Measurements from ENCODE around the gene CNN2.

CNN2 gene

DNA sequence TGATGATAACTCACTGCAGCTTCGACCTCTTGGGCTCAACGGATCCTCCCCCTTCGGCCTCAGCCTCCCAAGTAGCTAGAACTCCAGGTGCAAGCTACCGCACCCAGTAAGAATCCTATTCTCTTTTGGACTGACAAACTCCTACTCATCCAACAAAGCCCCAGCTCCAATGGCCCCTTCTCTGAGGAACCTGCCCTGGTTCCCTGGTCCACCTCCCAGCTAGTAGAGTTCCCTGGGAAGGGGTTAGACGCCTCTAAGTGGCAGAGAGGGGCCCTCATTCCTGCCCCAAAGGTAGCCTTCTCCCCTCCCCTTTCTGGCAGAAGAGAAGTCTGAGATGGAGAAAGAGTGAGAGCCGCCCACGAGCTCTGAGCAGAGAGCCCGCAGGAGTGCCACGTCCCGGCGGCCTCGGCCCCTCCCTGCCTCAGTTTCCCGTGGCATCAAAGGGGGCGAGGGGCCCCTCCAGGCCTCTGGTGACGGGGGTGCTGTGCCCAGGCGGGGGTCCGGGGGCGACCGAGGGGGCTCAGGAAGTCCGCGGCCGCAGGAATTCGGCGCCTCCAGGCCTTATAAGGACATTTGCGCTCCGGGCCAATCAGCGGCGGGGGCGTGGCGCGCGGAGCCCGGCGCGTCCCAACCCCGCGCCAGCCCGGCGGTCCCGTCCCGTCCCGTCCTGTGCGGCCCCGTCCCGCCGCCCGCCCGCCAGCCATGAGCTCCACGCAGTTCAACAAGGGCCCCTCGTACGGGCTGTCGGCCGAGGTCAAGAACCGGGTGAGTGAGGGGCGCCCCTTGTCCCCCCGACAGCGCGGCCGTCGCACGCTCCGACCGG is at the start of gene CNN2:
CNN2 (plus strand) TSS at position 649 of the 823 bp plus-strand sequence; CDS start at position 703, 54 bp downstream.
- H3K27me3 ChIP-seq (ENCODE audit: control insufficient read depth, insufficient read depth, low read length), result no peaks in the 10 kb centered on the region
- H3K4me1 ChIP-seq (ENCODE audit: control insufficient read depth, insufficient read depth, low read length), result peaks cover 3% of the 10 kb centered on the region
- H3K9ac ChIP-seq (ENCODE audit: low read length), result peak within 1 kb of the TSS; percentile 73
- H3K36me3 ChIP-seq (ENCODE audit: control insufficient read depth, insufficient read depth, low read length), result no peaks in the 10 kb centered on the region
- H3K27ac ChIP-seq (ENCODE audit: low read depth, low read length), result peak within 1 kb of the TSS; percentile 99
- peak within 1 kb of the TSS; percentile 90 for H3K4me3 ChIP-seq (ENCODE audit: low read length)

DNA sequence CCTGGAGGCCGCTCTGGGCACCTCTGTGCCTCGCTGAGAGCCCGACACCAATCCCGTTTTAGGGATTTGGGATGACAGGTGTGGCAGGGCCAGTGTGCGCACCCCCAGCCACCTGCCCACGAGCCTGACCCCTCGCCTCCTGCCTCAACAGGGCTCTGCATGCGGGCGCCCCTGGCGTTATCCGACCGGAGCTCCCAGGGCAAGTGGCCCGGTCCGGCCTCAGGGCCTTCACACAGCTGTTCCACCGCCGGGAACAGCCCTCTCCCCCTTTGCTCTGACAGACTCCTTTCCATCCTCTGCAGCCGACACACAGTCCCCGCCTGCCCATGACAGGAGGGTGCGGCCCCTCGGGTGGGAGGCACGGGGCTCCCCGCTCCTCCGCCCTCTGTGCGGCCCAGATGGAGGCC is 49.3 kb upstream of the CNN2 start:
- Histone ChIP-seq H3K27me3 (ENCODE audit: control insufficient read depth, insufficient read depth, low read length) (no peaks in the 10 kb centered on the region), H3K9ac (ENCODE audit: low read length) (no peak overlapping the region), H3K27ac (ENCODE audit: low read depth, low read length) (no peak overlapping the region), H3K4me3 (ENCODE audit: low read length) (no peak overlapping the region), H3K36me3 (ENCODE audit: control insufficient read depth, insufficient read depth, low read length) (no peaks in the 10 kb centered on the region), H3K4me1 (ENCODE audit: control insufficient read depth, insufficient read depth, low read length) (no peaks in the 10 kb centered on the region)

- H3K36me3 ChIP-seq (ENCODE audit: control insufficient read depth, insufficient read depth, low read length), result no peaks in the 10 kb centered on the region
- no peak overlapping the region for H3K4me3 ChIP-seq (ENCODE audit: low read length)
- no peak overlapping the region for H3K9ac ChIP-seq (ENCODE audit: low read length)
- no peaks in the 10 kb centered on the region for H3K27me3 ChIP-seq (ENCODE audit: control insufficient read depth, insufficient read depth, low read length)
- no peaks in the 10 kb centered on the region for H3K4me1 ChIP-seq (ENCODE audit: control insufficient read depth, insufficient read depth, low read length)
- H3K27ac ChIP-seq (ENCODE audit: low read depth, low read length), result no peak overlapping the region
These were observed 47.1 kb upstream of the CNN2 start for GRCh38 chr19:979318-979741.

DNA sequence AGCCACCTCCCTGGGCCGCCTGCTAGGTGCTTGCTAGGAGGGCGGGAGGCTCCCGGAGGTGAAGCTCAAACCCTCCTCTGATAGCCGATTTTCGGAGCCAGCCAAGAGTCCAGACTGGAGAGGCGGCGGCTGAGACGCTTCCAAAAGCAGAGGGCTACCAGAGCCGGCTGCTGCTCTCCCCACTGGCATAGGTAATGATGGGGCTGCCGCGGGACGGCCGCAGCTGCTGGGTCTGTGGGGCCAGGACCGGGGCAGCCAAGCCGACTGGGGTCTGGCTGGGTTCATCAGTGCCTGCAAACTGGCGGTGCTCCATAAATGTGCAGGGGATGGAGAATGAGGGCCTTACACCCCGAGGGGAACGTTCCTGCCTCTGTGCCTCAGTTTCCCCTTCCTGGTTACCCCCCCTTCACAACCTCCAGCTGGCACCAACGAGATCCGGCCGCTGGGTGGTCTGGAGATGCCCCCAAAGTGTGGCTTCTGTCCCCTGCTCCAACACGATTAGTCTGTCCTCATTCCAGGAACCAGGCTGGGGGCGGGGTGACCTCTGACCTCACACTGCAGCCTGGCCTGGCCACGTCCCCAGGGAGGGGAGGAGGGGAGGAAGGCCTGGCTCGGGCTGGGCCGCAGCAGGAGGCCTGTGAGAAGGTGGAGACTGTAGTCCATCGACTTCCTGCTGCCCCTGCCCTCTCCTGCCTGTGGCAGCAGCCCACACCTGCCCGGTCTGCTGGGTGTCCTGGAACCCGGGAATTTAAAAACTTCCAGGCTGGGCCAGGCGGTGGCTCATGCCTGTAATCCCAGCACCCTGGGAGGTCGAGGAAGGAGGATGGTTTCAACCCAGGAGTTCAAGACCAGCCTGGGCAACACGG is 46.0 kb upstream of the CNN2 start:
- no peaks in the 10 kb centered on the region for H3K36me3 ChIP-seq (ENCODE audit: control insufficient read depth, insufficient read depth, low read length)
- H3K9ac ChIP-seq (ENCODE audit: low read length), result no peak overlapping the region
- H3K27me3 ChIP-seq (ENCODE audit: control insufficient read depth, insufficient read depth, low read length), result no peaks in the 10 kb centered on the region
- H3K4me1 ChIP-seq (ENCODE audit: control insufficient read depth, insufficient read depth, low read length), result peaks cover 3% of the 10 kb centered on the region
- no peak overlapping the region for H3K27ac ChIP-seq (ENCODE audit: low read depth, low read length)
- H3K4me3 ChIP-seq (ENCODE audit: low read length), result no peak overlapping the region

- Histone ChIP-seq H3K4me1 (ENCODE audit: control insufficient read depth, insufficient read depth, low read length) (peaks cover 3% of the 10 kb centered on the region), H3K4me3 (ENCODE audit: low read length) (peak overlapping the region; percentile 46), H3K9ac (ENCODE audit: low read length) (no peak overlapping the region), H3K36me3 (ENCODE audit: control insufficient read depth, insufficient read depth, low read length) (no peaks in the 10 kb centered on the region), H3K27ac (ENCODE audit: low read depth, low read length) (no peak overlapping the region), H3K27me3 (ENCODE audit: control insufficient read depth, insufficient read depth, low read length) (no peaks in the 10 kb centered on the region)
These were observed 43.7 kb upstream of the CNN2 start for GRCh38 chr19:982567-983170.

DNA sequence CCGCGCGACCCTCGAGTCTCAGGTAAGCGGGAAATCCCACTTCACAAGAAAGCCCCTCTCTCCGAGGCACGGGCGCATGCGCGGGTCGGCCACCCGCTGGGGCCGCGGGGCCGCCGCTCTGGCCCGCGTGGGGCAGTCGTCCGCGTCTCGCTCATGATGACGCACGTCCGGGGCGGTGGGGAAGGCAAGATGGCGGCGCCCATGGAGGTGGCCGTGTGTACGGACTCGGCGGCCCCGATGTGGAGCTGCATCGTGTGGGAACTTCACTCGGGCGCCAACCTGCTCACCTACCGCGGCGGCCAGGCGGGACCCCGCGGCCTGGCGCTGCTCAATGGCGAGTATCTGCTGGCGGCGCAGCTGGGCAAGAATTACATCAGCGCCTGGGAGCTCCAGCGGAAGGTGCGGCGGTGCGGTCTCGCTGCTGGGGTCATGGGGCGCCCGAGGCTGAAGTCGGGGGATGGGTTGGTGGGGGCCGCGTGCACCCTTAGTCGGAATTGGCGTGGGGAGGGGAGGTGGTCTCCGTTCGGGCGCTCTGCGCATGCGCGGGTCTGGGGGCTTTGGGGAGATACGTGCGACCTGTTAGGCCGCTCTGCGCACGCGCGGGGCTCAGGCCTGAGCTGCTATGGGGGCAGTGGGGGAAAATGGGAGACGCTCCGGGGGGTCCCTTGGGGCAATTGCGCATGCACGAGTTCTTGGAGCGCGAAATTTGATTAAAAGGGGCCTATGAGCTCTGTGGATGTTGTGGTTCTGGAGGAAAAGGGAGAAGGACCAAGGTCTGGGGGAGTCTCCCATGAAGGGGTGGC is 42.0 kb upstream of the CNN2 start, which contains the start of gene WDR18:
WDR18 (plus strand) TSS at position 181 of the 803 bp plus-strand sequence; CDS start at position 190, 9 bp downstream.
- peak within 1 kb of the TSS; percentile 86 for H3K9ac ChIP-seq (ENCODE audit: low read length)
- H3K27ac ChIP-seq (ENCODE audit: low read depth, low read length), result peak within 1 kb of the TSS; percentile 89
- peaks cover 3% of the 10 kb centered on the region for H3K4me1 ChIP-seq (ENCODE audit: control insufficient read depth, insufficient read depth, low read length)
- no peaks in the 10 kb centered on the region for H3K36me3 ChIP-seq (ENCODE audit: control insufficient read depth, insufficient read depth, low read length)
- peak within 1 kb of the TSS; percentile 98 for H3K4me3 ChIP-seq (ENCODE audit: low read length)
- H3K27me3 ChIP-seq (ENCODE audit: control insufficient read depth, insufficient read depth, low read length), result no peaks in the 10 kb centered on the region

DNA sequence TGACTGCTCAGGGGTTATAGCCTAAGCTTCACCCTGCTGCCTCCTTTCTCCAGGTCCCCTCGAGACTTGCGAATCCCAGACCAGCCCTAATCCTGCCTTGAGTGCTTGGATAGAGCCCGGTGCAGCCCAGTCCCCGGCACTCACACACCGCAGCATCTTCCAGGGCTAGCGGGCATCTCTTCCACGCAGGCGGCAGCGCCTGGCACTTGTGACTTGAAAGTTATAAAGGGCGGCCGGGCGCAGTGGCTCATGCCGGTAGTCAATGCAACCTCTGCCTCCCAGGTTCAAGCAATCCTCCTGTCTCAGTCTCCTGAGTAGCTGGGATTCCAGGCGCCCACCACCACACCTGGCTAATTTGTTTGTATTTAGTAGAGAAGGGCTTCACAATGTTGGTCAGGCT is 40.3 kb upstream of the CNN2 start:
- H3K4me1 ChIP-seq (ENCODE audit: control insufficient read depth, insufficient read depth, low read length), result peaks cover 3% of the 10 kb centered on the region
- H3K27me3 ChIP-seq (ENCODE audit: control insufficient read depth, insufficient read depth, low read length), result no peaks in the 10 kb centered on the region
- H3K4me3 ChIP-seq (ENCODE audit: low read length), result no peak overlapping the region
- H3K27ac ChIP-seq (ENCODE audit: low read depth, low read length), result no peak overlapping the region
- no peak overlapping the region for H3K9ac ChIP-seq (ENCODE audit: low read length)
- H3K36me3 ChIP-seq (ENCODE audit: control insufficient read depth, insufficient read depth, low read length), result peaks cover 3% of the 10 kb centered on the region

GRCh38 chr19:988081-988480 is 38.3 kb upstream of the CNN2 start:
- Histone ChIP-seq H3K4me1 (ENCODE audit: control insufficient read depth, insufficient read depth, low read length) (peaks cover 3% of the 10 kb centered on the region), H3K36me3 (ENCODE audit: control insufficient read depth, insufficient read depth, low read length) (peaks cover 3% of the 10 kb centered on the region), H3K4me3 (ENCODE audit: low read length) (no peak overlapping the region), H3K27me3 (ENCODE audit: control insufficient read depth, insufficient read depth, low read length) (no peaks in the 10 kb centered on the region), H3K9ac (ENCODE audit: low read length) (no peak overlapping the region), H3K27ac (ENCODE audit: low read depth, low read length) (no peak overlapping the region)

GRCh38 chr19:988510-988909 is 37.9 kb upstream of the CNN2 start:
- Histone ChIP-seq H3K27ac (ENCODE audit: low read depth, low read length) (no peak overlapping the region), H3K9ac (ENCODE audit: low read length) (no peak overlapping the region), H3K4me1 (ENCODE audit: control insufficient read depth, insufficient read depth, low read length) (peaks cover 3% of the 10 kb centered on the region), H3K36me3 (ENCODE audit: control insufficient read depth, insufficient read depth, low read length) (peaks cover 3% of the 10 kb centered on the region), H3K27me3 (ENCODE audit: control insufficient read depth, insufficient read depth, low read length) (no peaks in the 10 kb centered on the region), H3K4me3 (ENCODE audit: low read length) (no peak overlapping the region)

GRCh38 chr19:989381-990081 is 36.9 kb upstream of the CNN2 start:
- Histone ChIP-seq H3K4me3 (ENCODE audit: low read length) (no peak overlapping the region), H3K36me3 (ENCODE audit: control insufficient read depth, insufficient read depth, low read length) (peaks cover 3% of the 10 kb centered on the region), H3K9ac (ENCODE audit: low read length) (no peak overlapping the region), H3K27me3 (ENCODE audit: control insufficient read depth, insufficient read depth, low read length) (no peaks in the 10 kb centered on the region), H3K27ac (ENCODE audit: low read depth, low read length) (no peak overlapping the region), H3K4me1 (ENCODE audit: control insufficient read depth, insufficient read depth, low read length) (peaks cover 3% of the 10 kb centered on the region)

DNA sequence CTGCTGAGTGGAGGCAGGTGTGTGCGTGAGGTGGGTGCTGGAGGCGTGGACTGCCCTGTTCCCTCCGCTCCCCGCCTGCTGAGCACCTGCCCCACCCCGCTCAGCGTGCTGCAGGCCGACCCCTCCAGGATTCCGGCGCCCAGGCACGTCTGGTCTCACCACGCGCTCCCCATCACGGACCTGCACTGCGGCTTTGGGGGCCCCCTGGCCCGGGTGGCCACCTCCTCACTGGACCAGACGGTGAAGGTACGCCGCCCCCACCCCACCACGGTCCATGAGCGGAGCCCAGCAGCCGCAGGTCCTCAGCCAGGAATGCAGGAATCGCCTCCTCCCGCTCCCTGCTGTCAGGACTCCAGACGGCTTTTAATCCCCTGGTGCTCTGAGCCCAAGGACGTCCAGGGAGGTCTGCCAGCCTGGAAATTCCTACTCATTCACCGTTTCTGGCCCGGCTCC is 36.3 kb upstream of the CNN2 start:
- no peaks in the 10 kb centered on the region for H3K27me3 ChIP-seq (ENCODE audit: control insufficient read depth, insufficient read depth, low read length)

More for the DNA sequence above, 36.3 kb upstream of the CNN2 start:
- Histone ChIP-seq H3K9ac (ENCODE audit: low read length) (no peak overlapping the region), H3K4me1 (ENCODE audit: control insufficient read depth, insufficient read depth, low read length) (no peaks in the 10 kb centered on the region), H3K27ac (ENCODE audit: low read depth, low read length) (no peak overlapping the region), H3K36me3 (ENCODE audit: control insufficient read depth, insufficient read depth, low read length) (peaks cover 3% of the 10 kb centered on the region), H3K4me3 (ENCODE audit: low read length) (no peak overlapping the region)

All from rectal smooth muscle tissue (tissue), 1 donor.